Measurements from ENCODE around the gene CFAP20. TPM values are rescaled to one million over a fixed set of nuclear protein-coding genes. Genes with fewer than 3 reads are reported as not detected.

CFAP20 gene
- total and polyA plus RNA-seq, 2 of the 13 experiments (the other 11 are each of a cell fraction or from before 2014, with no cell fraction given): 73.1 to 87.4 TPM

- CTCF ChIA-PET (ENCODE audit: low intra/inter-chr PET ratio, low total read pairs): no interaction called here
- 64% methylated on average over 12 of the region's 12 CpGs for WGBS (ENCODE audit: low lambda C conversion rate)
Observed at GRCh38 chr16:58110571-58111301, 18.4 kb downstream of the CFAP20 start.

More at GRCh38 chr16:58110571-58111301, 18.4 kb downstream of the CFAP20 start:
- Histone ChIP-seq H2AFZ (ENCODE audit: low read length) (no peak overlapping the region), H3K4me1 (ENCODE audit: insufficient read depth, low read length) (0 out of 2 replicates have a peak, but pooled peaks cover under 1% of the 10 kb centered on the region), H3K36me3 (replicated peaks in 1 of 2; ENCODE audit: control insufficient read depth in 1 of 2, insufficient read depth in 2 of 2, low read length in 2 of 2) (peaks cover 10 to 25% of the 10 kb centered on the region in 2 experiments), H3K4me3 (replicated peaks in 1 of 3; ENCODE audit: insufficient read depth in 1 of 3, low read depth in 2 of 3, low read length in 3 of 3) (no peak overlapping the region), H3K27ac (ENCODE audit: extremely low read length, insufficient read depth, low read length) (no peak overlapping the region), H3K27me3 (ENCODE audit: control insufficient read depth in 1 of 2, insufficient read depth in 2 of 2, low read length in 2 of 2) (no peaks in the 10 kb centered on the region), H3K4me2 (ENCODE audit: low read depth, low read length) (no peak overlapping the region), H3K9me3 (ENCODE audit: low read length) (no peaks in the 10 kb centered on the region), H3K79me2 (ENCODE audit: insufficient read depth, low read length) (no peaks in the 10 kb centered on the region), H3K9ac (ENCODE audit: insufficient read depth, low read depth, low read length) (no peak overlapping the region), H4K20me1 (ENCODE audit: insufficient read depth, low read length) (no peaks in the 10 kb centered on the region)
- intact Hi-C loops (cut with micrococcal nuclease; ENCODE audit: unreplicated experiment): no loop called here
- TF ChIP-seq, protein P1, sequence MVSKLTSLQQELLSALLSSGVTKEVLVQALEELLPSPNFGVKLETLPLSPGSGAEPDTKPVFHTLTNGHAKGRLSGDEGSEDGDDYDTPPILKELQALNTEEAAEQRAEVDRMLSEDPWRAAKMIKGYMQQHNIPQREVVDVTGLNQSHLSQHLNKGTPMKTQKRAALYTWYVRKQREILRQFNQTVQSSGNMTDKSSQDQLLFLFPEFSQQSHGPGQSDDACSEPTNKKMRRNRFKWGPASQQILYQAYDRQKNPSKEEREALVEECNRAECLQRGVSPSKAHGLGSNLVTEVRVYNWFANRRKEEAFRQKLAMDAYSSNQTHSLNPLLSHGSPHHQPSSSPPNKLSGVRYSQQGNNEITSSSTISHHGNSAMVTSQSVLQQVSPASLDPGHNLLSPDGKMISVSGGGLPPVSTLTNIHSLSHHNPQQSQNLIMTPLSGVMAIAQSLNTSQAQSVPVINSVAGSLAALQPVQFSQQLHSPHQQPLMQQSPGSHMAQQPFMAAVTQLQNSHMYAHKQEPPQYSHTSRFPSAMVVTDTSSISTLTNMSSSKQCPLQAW (CRISPR knock-in tag; IDR thresholded peaks at IDR 0.05): no peak
- TF ChIP-seq ELF4 (CRISPR knock-in tag; IDR thresholded peaks at IDR 0.05; ENCODE audit: borderline replicate concordance) (no peak), NR2C2 (CRISPR knock-in tag; IDR thresholded peaks at IDR 0.05; ENCODE audit: borderline replicate concordance) (no peak), ZNF263 (CRISPR knock-in tag; IDR thresholded peaks at IDR 0.05) (no peak), HMGXB4 (CRISPR knock-in tag; IDR thresholded peaks at IDR 0.05; ENCODE audit: borderline replicate concordance in 1 of 2, low read depth in 1 of 2) (no peak)
- TF ChIP-seq, protein P2, sequence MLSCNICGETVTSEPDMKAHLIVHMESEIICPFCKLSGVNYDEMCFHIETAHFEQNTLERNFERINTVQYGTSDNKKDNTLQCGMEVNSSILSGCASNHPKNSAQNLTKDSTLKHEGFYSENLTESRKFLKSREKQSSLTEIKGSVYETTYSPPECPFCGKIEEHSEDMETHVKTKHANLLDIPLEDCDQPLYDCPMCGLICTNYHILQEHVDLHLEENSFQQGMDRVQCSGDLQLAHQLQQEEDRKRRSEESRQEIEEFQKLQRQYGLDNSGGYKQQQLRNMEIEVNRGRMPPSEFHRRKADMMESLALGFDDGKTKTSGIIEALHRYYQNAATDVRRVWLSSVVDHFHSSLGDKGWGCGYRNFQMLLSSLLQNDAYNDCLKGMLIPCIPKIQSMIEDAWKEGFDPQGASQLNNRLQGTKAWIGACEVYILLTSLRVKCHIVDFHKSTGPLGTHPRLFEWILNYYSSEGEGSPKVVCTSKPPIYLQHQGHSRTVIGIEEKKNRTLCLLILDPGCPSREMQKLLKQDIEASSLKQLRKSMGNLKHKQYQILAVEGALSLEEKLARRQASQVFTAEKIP (CRISPR knock-in tag; IDR thresholded peaks at IDR 0.05; ENCODE audit: borderline replicate concordance): no peak
- no TSS peak for BruUV-seq (replicated peaks)
- in situ Hi-C loops (cut with HindIII; ENCODE audit: extremely low pct_ligation_motif_present, low pct_unique_long_range_greater_than_20kb): no loop called here
- peak; percentile 34 for ATAC-seq
- POLR2A ChIA-PET: no interaction called here
- no peak for DNase-seq (ENCODE audit: low spot score)
- FAIRE-seq: no peak

Data from HepG2 (cell line).